Natural killer cell (primary cell): ENCODE data around the gene STAG3. TPM values are rescaled to one million over a fixed set of nuclear protein-coding genes. Genes with fewer than 3 reads are reported as not detected.
"Not testable (repeated sequence)": the region's sequence is repeated elsewhere in the genome, so short reads cannot be mapped to it uniquely, and the experiment has no call there.

ENCODE experiments used
- ATAC-seq, 3 donors: fragments of 150-1000 bp in 2 of 3; fragments of 200-7000 bp in 1 of 3; cut with Tn5 transposase; 1 replicate in 1 of 3; 2 replicates in 2 of 3; pipeline ENCODE4 v1.10.0; 2021; ENCODE audit warnings: mild to moderate bottlenecking in 2 of 3, moderate library complexity in 2 of 3
- DNase-seq, 2 donors: peaks; one replicate each; pipeline versions ENCODE4 v3.0.0 to v3.0.0-alpha.2; 2013 to 2021; ENCODE audit warnings: mixed read lengths in 1 of 2
- H3K27ac ChIP-seq: one replicate; pipeline ENCODE4 v1.5.1; 2013; ENCODE audit warnings: mild to moderate bottlenecking, low read length
- H3K27me3 ChIP-seq: one replicate; pipeline ENCODE4 v1.6.1; 2013; ENCODE audit warnings: low read length; ENCODE audit not compliant: control insufficient read depth, insufficient read depth
- H3K36me3 ChIP-seq: one replicate; pipeline ENCODE4 v1.6.1; 2013; ENCODE audit warnings: low read length; ENCODE audit not compliant: control insufficient read depth, insufficient read depth
- H3K4me1 ChIP-seq: one replicate; pipeline ENCODE4 v1.6.1; 2013; ENCODE audit warnings: low read length; ENCODE audit not compliant: control insufficient read depth, insufficient read depth
- H3K4me3 ChIP-seq: one replicate; pipeline ENCODE4 v1.5.1; 2013; ENCODE audit warnings: low read length
- H3K9me3 ChIP-seq: one replicate; pipeline ENCODE4 v1.6.1; 2013; ENCODE audit warnings: low read length; ENCODE audit not compliant: control insufficient read depth, insufficient read depth
- H3K27ac Mint-ChIP-seq, 2 donors: one replicate each; pipeline ENCODE4 v1.8.0; 2022; ENCODE audit warnings: mild to moderate bottlenecking in 2 of 2, mixed read lengths in 2 of 2, moderate library complexity in 1 of 2
- H3K27me3 Mint-ChIP-seq, 2 donors: one replicate each; pipeline ENCODE4 v1.8.0; 2022; ENCODE audit warnings: low read depth in 2 of 2, mixed read lengths in 2 of 2
- H3K36me3 Mint-ChIP-seq: one replicate; pipeline ENCODE4 v1.8.0; 2022; ENCODE audit warnings: mixed read lengths
- H3K4me1 Mint-ChIP-seq, 2 donors: one replicate each; pipeline ENCODE4 v1.8.0; 2022; ENCODE audit warnings: mixed read lengths in 2 of 2
- H3K4me3 Mint-ChIP-seq: one replicate; pipeline ENCODE4 v1.8.0; 2022; ENCODE audit warnings: mild to moderate bottlenecking, moderate library complexity, mixed read lengths
- H3K9me3 Mint-ChIP-seq, 2 donors: one replicate each; pipeline ENCODE4 v1.8.0; 2022; ENCODE audit warnings: mixed read lengths in 2 of 2
- CTCF ChIP-seq: fragments of 200-600 bp; IDR thresholded peaks from one replicate; pipeline ENCODE4 v1.8.0; 2022; ENCODE audit warnings: antibody characterized with exemption
- WGBS: methylation state at CpG from one replicate; pipeline ENCODE4 v1.1.7; 2013; ENCODE audit warnings: missing lambda C conversion rate; ENCODE audit not compliant: insufficient coverage; 5-methylcytosine and 5-hydroxymethylcytosine counted together
- intact Hi-C: fragments of 100-400 bp; cut with micrococcal nuclease; formaldehyde crosslinking; loops from one replicate; pipeline ENCODE4 v1.14.2; 2022
- total RNA-seq, 4 donors: library from RNA; stranded (reverse); fragments of 120-200 nt in 1 of 4; gene quantifications; one replicate each; pipeline versions ENCODE4 v1.2.3 to v1.2.4, GENCODE V29; 2013 to 2022

The STAG3 gene
- total RNA-seq: 1 to 10 TPM; 5.0 to 5.6 (median 5.5) TPM
- 9.9 TPM for total RNA-seq (2013)

- intact Hi-C loops: loop anchor here (5.0 kb wide), 1 partner anchor 35 kb away; no protein-coding TSS in a partner anchor
- 5% methylated on average over 78 of the region's 78 CpGs for WGBS
Observed at GRCh38 chr7:100177045-100178001, at the start of gene STAG3, which contains the start of gene GPC2. TSS of gene STAG3 (plus strand) at chr7:100177918. CDS start at chr7:100180557, 2,639 bp downstream. TSS of gene GPC2 (minus strand) at chr7:100177381. CDS start at chr7:100177199, 182 bp downstream.

DNA sequence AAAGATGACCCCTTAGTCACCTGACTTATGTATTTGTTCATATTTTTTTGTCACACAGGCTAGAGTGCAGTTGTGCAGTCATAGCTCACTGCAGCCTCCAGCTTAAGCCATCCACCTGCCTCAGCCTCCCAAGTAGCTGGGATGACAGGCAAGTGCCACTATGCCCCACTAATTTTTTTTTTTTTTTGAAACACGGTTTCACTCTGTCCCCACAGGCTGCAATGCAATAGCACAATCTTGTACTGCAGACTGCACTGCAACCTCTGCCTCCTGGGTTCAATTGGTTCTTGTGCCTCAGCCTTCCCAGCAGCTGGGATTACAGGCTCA is 49.1 kb upstream of the STAG3 start:
- TF ChIP-seq CTCF: no peak
- Mint-ChIP-seq H3K27me3 (peaks cover 0 to 4% of the 10 kb centered on the region in 2 donors), H3K9me3 (no peaks in the 10 kb centered on the region), H3K4me3 (peak overlapping the region; percentile 52), H3K4me1 (peaks cover 30 to 44% of the 10 kb centered on the region in 2 donors), H3K36me3 (no peaks in the 10 kb centered on the region), H3K27ac (no peak overlapping the region)
- peaks cover 34% of the 10 kb centered on the region for H3K4me1 ChIP-seq
- H3K27me3 ChIP-seq: no peaks in the 10 kb centered on the region
- no peaks in the 10 kb centered on the region for H3K9me3 ChIP-seq
- H3K27ac ChIP-seq: no peak overlapping the region
- intact Hi-C loops: no loop called here
- no peak overlapping the region for H3K4me3 ChIP-seq
- 88% methylated on average over 1 of the region's 1 CpG for WGBS
- no peak for DNase-seq
- no peaks in the 10 kb centered on the region for H3K36me3 ChIP-seq
- no peak for ATAC-seq

More at GRCh38 chr7:100177045-100178001, at the start of gene STAG3, which contains the start of gene GPC2:
- Histone ChIP-seq H3K4me1 (peaks cover 27% of the 10 kb centered on the region), H3K27ac (no peak within 1 kb of the TSS), H3K36me3 (no peaks in the 10 kb centered on the region), H3K27me3 (no peaks in the 10 kb centered on the region), H3K4me3 (peak within 1 kb of the TSS; percentile 47), H3K9me3 (peaks cover 6% of the 10 kb centered on the region)
- TF ChIP-seq CTCF: no peak
- H3K36me3 Mint-ChIP-seq: no peaks in the 10 kb centered on the region
- DNase-seq: peak; percentile 95 to 97
- H3K4me3 Mint-ChIP-seq: peak within 1 kb of the TSS; percentile 76
- peak; percentile 89 to 97 (median 89) for ATAC-seq
- H3K9me3 Mint-ChIP-seq: no peaks in the 10 kb centered on the region
- H3K27ac Mint-ChIP-seq: peak within 1 kb of the TSS; percentile 48 to 60
- H3K27me3 Mint-ChIP-seq: peaks cover 0 to 3% of the 10 kb centered on the region in 2 donors
- H3K4me1 Mint-ChIP-seq: peaks cover 16 to 31% of the 10 kb centered on the region in 2 donors

- intact Hi-C loops: loop anchor here (2.0 to 5.0 kb wide), 3 partner anchors 87 to 151 kb away; partner anchors contain the start of gene PVRIG
- H3K4me3 ChIP-seq: not testable (repeated sequence)
- 100% methylated on average over 1 of the region's 1 CpG for WGBS
Observed at GRCh38 chr7:100130220-100130607, 47.5 kb upstream of the STAG3 start.

More at GRCh38 chr7:100130220-100130607, 47.5 kb upstream of the STAG3 start:
- not testable (repeated sequence) for H3K36me3 Mint-ChIP-seq, DNase-seq, H3K9me3 ChIP-seq, H3K27me3 Mint-ChIP-seq, H3K4me3 Mint-ChIP-seq, H3K36me3 ChIP-seq, H3K27me3 ChIP-seq, ATAC-seq, H3K27ac ChIP-seq, H3K27ac Mint-ChIP-seq, H3K9me3 Mint-ChIP-seq
- peaks cover 27% of the 10 kb centered on the region for H3K4me1 ChIP-seq
- peaks cover 22 to 36% of the 10 kb centered on the region in 2 donors for H3K4me1 Mint-ChIP-seq
